ENCODE results near the gene SERPINI1.
A peak's percentile ranks its signal among the peaks of the same experiment; 100 is the strongest.

Gene SERPINI1

DNA sequence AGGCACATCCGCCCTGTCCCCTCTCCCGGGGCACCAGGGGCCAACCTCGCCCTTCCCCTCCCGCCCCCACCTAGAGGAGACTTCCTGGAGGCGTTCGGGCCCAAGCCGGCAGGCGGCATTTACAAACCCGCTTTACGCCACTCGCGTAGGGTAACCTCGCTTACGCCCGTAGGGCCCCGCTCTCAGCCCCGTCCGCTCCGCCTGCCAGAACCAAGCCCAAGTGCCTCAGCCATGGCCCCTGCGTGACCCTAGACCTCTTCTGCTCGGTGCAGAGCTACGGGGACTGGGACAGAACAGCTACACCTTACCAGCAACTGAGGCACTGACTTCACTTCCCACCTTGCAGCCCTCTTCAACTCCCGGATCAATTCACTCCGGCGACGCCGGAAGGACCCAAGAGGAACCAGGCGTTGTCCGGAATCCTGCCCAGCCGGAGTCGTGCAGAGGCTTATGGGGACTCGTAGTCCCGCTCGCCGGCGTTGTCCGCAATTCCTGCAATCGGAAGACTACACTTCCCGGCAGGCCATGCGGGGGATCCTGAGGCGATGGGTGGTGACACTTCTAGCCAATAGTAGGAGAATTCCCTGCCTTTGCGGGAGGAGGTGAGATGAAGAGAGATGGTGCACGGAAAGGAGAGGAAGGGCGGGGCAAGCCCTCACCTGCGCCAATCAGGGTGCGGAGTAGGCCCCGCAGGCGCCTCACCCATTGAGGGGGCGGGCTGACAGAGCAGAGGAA, 856 bp upstream of the SERPINI1 start, which contains the start of gene PDCD10:
Gene PDCD10 (minus strand): TSS at position 395 of the 735 bp plus-strand sequence. CDS start 14,735 bp downstream, outside the sequence.
- peak; percentile 97 for FAIRE-seq

- no peak for FAIRE-seq
Observed at GRCh38 chr3:167736264-167736787, 805 bp downstream of the SERPINI1 start.

DNA sequence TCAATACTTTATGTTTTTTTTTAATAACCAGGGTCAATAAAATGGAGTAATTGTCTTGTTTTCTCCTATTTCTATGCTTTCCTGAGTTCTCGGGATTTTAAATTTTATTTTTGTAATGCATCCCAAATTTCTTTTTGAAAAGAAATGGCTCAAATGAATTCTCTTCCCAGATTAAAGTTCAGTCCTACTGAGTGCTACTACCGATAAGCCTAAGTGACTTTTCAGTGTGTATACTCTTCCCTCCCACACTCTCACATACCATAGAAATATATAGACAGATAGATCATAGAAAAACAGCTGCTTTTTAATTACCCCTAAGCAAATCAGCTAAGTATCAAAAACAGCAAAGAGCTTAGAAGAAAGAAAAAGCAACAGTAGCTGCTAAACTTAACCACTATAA, 1.5 kb downstream of the SERPINI1 start:
- FAIRE-seq, result no peak

- FAIRE-seq, result no peak
Observed at GRCh38 chr3:167738037-167738436, 2.5 kb downstream of the SERPINI1 start.

DNA sequence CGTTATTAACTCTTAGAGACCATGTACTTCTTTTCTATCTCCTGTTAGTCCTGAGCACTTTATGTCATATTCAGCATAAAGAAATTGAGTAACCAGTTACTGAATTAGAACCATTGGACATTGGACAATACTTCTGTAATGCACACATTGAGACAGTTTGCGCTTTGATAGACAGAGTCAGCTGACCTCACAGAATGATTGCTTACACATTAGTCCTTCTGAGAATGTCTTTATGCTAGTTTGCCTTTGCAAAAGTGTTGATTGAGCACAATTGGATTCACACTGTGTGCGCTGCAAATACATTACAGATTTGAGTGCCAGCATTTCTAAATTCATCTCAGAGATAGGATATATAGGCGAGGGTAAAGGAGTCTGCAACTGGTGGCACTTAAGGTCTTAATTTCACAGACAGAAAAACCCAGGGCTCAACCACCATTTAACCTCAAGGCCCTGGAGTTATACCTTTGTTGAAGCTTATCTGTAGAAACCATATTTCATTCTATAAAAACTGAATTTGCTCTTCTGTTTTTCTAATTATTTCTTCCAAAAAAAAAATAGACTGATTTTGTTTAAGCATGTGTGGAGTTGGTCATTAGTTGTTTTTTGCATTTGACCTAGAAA, 3.8 kb downstream of the SERPINI1 start:
- FAIRE-seq, result no peak

DNA sequence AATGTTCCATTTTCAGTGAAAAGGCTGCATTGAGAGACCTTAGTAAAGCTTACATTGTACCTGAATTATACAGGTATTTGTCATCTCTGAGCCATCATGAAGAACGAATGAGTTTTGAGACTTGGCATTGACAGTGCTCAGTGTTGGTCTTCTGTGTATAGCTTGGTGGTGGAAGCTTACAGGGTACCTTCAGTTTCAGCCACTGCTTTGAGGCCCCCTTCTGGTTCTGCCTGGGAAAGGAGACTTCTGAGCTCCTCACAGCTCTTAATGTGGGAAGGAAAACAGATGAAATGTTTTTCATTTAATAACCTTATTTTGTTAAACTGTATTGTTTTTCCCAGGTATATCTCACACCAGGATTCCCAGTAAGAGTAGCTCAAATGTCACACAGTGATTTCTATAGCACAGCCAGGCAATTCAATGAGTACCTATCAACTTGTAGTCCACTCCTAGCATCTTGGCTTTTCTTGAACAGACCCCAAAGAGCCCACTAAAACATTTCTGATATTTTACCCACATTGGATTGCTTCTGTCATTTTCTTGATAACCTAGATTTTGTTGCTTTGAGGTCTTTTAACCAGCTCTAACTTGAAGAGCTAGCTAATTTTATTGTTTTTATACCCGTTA, 5.6 kb downstream of the SERPINI1 start:
- no peak for FAIRE-seq

- no peak for FAIRE-seq
Observed at GRCh38 chr3:167742338-167742737, 6.8 kb downstream of the SERPINI1 start.

- no peak for FAIRE-seq
Observed at GRCh38 chr3:167743799-167744198, 8.3 kb downstream of the SERPINI1 start.

GRCh38 chr3:167749209-167749608, 13.7 kb downstream of the SERPINI1 start:
- no peak for FAIRE-seq

- no peak for FAIRE-seq
Observed at GRCh38 chr3:167749728-167750127, 14.2 kb downstream of the SERPINI1 start.

- no peak for FAIRE-seq
Observed at GRCh38 chr3:167750272-167750971, 14.9 kb downstream of the SERPINI1 start.

DNA sequence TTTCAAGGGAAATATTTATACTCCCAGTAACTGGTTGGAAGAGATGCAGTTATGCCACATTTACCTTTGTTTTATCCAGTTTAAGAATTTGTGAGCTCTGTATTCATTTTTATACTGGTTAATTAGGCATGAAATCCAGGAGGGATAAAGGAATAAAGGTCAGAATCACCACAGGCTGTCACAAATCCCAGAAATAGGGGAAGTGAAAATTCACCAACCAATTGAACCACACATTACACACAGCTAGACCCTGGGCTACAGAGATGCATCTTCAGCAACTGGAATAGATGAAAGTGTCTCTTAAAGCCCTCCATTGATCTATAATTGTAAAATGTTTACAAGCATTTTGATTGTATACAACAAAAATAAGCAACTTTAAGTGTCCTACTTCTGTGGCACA, 18.5 kb downstream of the SERPINI1 start:
- no peak for FAIRE-seq

DNA sequence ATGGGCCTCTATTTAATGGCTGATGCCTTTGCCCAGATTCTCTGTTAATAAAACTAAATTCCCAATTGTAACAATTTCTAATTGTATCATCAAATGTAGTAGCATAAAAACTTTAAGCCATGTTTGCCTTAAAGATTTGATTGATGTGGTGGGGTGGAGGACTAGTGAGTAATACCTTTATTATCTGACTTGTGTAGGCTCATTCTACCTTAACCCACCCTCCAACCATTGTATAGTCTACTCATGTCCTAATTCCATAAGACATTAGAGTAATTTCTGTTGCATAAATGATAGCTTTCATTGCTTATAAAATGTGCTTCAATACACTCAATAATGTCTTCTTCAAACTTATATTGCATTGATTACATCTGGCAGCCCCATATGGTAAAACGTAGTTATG, 25.8 kb downstream of the SERPINI1 start:
- no peak for FAIRE-seq

- no peak for FAIRE-seq
Observed at GRCh38 chr3:167762296-167762695, 26.8 kb downstream of the SERPINI1 start.

- no peak for FAIRE-seq
Observed at GRCh38 chr3:167772992-167773391, 37.5 kb downstream of the SERPINI1 start.

- FAIRE-seq, result no peak
Observed at GRCh38 chr3:167773584-167773983, 38.1 kb downstream of the SERPINI1 start.

GRCh38 chr3:167776066-167776685, 40.7 kb downstream of the SERPINI1 start:
- no peak for FAIRE-seq

- FAIRE-seq, result no peak
Observed at GRCh38 chr3:167777356-167777755, 41.8 kb downstream of the SERPINI1 start.

DNA sequence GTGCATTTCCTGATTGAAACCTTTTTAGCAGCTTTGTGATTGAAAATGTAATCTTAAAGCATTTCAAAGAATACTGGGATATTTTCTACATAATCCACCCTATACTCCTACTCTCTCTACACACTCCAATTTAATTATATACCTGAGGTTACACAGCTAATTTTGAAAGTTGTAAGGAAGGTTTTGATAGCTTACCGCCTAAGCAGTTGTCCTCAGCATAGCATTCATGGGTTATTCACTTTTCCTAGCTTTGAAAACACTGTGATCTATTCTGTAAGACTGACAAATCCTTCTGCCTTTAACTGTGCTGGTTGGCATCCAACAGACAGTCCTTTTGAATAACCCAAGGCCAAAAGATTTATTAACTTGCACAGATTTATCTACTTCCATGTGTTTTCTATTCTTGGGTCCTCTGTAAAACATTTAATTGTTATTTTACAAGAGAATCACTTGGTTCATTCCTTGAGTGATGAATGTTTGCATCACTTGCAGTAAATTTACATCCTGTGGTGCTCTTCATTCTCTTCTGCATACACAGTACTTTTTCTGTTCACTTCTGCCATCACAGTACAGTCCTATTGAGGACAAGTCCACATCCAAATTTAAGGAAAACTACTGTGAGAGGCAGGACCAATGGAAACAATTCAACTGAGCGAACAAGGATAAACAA, 44.8 kb downstream of the SERPINI1 start:
- no peak for FAIRE-seq

GRCh38 chr3:167783781-167784180, 48.3 kb downstream of the SERPINI1 start:
- no peak for FAIRE-seq

GRCh38 chr3:167785790-167786189, 50.3 kb downstream of the SERPINI1 start:
- no peak for FAIRE-seq

GRCh38 chr3:167787440-167787839, 51.9 kb downstream of the SERPINI1 start:
- FAIRE-seq, result no peak

Data from endometrium (tissue), 2 donors.